Transverse colon (tissue), 4 donors: ENCODE measurements around the gene MARCHF9.

Experiments used
- EP300 ChIP-seq: sonication (generic); formaldehyde crosslinking; IDR thresholded peaks from one replicate; pipeline ENCODE4 v1.6.1; 2017; ENCODE audit warnings: antibody characterized with exemption, low read depth
- POLR2A ChIP-seq: fragments of 450-650 bp; IDR thresholded peaks from one replicate; pipeline ENCODE4 v1.6.1; 2016; ENCODE audit warnings: antibody characterized with exemption, mild to moderate bottlenecking, moderate library complexity
- POLR2AphosphoS5 ChIP-seq, 3 donors: sonication (generic); formaldehyde crosslinking; IDR thresholded peaks; one replicate each; pipeline ENCODE4 v1.6.1; 2016; ENCODE audit warnings: antibody characterized with exemption in 3 of 3
- TF ChIP-seq, protein P1 (sequence below), 5 experiments: fragments of 200-600 bp in 3 of 5; fragments of 450-650 bp in 2 of 5; sonication (generic) in 3 of 5; IDR thresholded peaks; 1 replicate in 2 of 5; 2 replicates in 3 of 5; pipeline ENCODE4 v1.5.1; 2016 to 2017; ENCODE audit warnings: antibody characterized with exemption in 5 of 5, inconsistent platforms in 3 of 5, mild to moderate bottlenecking in 2 of 5, moderate library complexity in 1 of 5

GRCh38 chr12:57771873-57772428 lies 17.0 kb downstream of the MARCHF9 start, which contains the start of gene METTL1:
- TF ChIP-seq, protein P1, sequence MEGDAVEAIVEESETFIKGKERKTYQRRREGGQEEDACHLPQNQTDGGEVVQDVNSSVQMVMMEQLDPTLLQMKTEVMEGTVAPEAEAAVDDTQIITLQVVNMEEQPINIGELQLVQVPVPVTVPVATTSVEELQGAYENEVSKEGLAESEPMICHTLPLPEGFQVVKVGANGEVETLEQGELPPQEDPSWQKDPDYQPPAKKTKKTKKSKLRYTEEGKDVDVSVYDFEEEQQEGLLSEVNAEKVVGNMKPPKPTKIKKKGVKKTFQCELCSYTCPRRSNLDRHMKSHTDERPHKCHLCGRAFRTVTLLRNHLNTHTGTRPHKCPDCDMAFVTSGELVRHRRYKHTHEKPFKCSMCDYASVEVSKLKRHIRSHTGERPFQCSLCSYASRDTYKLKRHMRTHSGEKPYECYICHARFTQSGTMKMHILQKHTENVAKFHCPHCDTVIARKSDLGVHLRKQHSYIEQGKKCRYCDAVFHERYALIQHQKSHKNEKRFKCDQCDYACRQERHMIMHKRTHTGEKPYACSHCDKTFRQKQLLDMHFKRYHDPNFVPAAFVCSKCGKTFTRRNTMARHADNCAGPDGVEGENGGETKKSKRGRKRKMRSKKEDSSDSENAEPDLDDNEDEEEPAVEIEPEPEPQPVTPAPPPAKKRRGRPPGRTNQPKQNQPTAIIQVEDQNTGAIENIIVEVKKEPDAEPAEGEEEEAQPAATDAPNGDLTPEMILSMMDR (IDR thresholded peaks at IDR 0.05) = no peak
- TF ChIP-seq POLR2A (peak; percentile 49), EP300 (no peak), POLR2AphosphoS5 (IDR thresholded peaks at IDR 0.05) (peak in 2 of 3 donors; percentile 42 to 70)
